Measurements from ENCODE around the gene ATXN1. TPM values are rescaled to one million over a fixed set of nuclear protein-coding genes. Genes with fewer than 3 reads are reported as not detected.

Gene ATXN1
- total and polyA plus RNA-seq, 7 donors = 1.3 to 50.9 (median 21.6) TPM

GRCh38 chr6:16717275-16717942, 43.9 kb downstream of the ATXN1 start:
- no peak for DNase-seq
- peak; percentile 60 to 82 (median 76) for ATAC-seq

GRCh38 chr6:16716321-16716858, 44.9 kb downstream of the ATXN1 start:
- no peak for ATAC-seq
- no peak overlapping the region for H3K4me3 ChIP-seq

More at GRCh38 chr6:16717275-16717942, 43.9 kb downstream of the ATXN1 start:
- peaks cover 39% of the 10 kb centered on the region for H3K4me1 ChIP-seq
- TF ChIP-seq CTCF (IDR thresholded peaks at IDR 0.05) = no peak
- intact Hi-C loops (cut with DNase I) = no loop called here
- no peaks in the 10 kb centered on the region for H3K9me3 ChIP-seq
- H3K4me3 ChIP-seq = peak overlapping the region; percentile 16
- no peaks in the 10 kb centered on the region for H3K36me3 ChIP-seq (ENCODE audit: insufficient read depth in 1 of 2, low read depth in 1 of 2)
- WGBS, 3 donors = 33 to 49% (median 34%) methylated on average over 9 of the region's 9 CpGs
- H3K27me3 ChIP-seq (ENCODE audit: insufficient read depth in 3 of 3, low read length in 2 of 3) = no peaks in the 10 kb centered on the region
- H3K27ac ChIP-seq = peak overlapping the region; percentile 65

GRCh38 chr6:16713597-16713996, 47.7 kb downstream of the ATXN1 start:
- ATAC-seq (no peak), DNase-seq (no peak)
- Histone ChIP-seq H3K36me3 (ENCODE audit: insufficient read depth in 1 of 2, low read depth in 1 of 2) (no peaks in the 10 kb centered on the region), H3K4me1 (peaks cover 35% of the 10 kb centered on the region), H3K4me3 (no peak overlapping the region), H3K27ac (peak overlapping the region; percentile 74), H3K27me3 (ENCODE audit: insufficient read depth in 3 of 3, low read length in 2 of 3) (no peaks in the 10 kb centered on the region), H3K9me3 (no peaks in the 10 kb centered on the region)
- 87 to 91% (median 87%) methylated on average over 9 of the region's 9 CpGs for WGBS, 3 donors
- no peak for TF ChIP-seq CTCF (IDR thresholded peaks at IDR 0.05)
- intact Hi-C loops (cut with DNase I) = no loop called here

More at GRCh38 chr6:16716321-16716858, 44.9 kb downstream of the ATXN1 start:
- no peak for TF ChIP-seq CTCF (IDR thresholded peaks at IDR 0.05)
- Histone ChIP-seq H3K27ac (peak overlapping the region; percentile 65), H3K9me3 (no peaks in the 10 kb centered on the region), H3K4me1 (peaks cover 45% of the 10 kb centered on the region), H3K36me3 (ENCODE audit: insufficient read depth in 1 of 2, low read depth in 1 of 2) (no peaks in the 10 kb centered on the region), H3K27me3 (ENCODE audit: insufficient read depth in 3 of 3, low read length in 2 of 3) (no peaks in the 10 kb centered on the region)
- DNase-seq = no peak
- intact Hi-C loops (cut with DNase I) = no loop called here
- whole genome bisulfite sequencing, 3 donors = 73 to 89% (median 73%) methylated on average over 2 of the region's 2 CpGs

GRCh38 chr6:16712931-16713484, 48.3 kb downstream of the ATXN1 start:
- Histone ChIP-seq H3K27ac (peak overlapping the region; percentile 74), H3K27me3 (ENCODE audit: insufficient read depth in 3 of 3, low read length in 2 of 3) (no peaks in the 10 kb centered on the region), H3K9me3 (no peaks in the 10 kb centered on the region), H3K36me3 (ENCODE audit: insufficient read depth in 1 of 2, low read depth in 1 of 2) (no peaks in the 10 kb centered on the region), H3K4me3 (peak overlapping the region; percentile 4), H3K4me1 (peaks cover 29% of the 10 kb centered on the region)
- 50 to 54% (median 51%) methylated on average over 7 of the region's 7 CpGs for WGBS, 3 donors
- intact Hi-C loops (cut with DNase I) = no loop called here
- DNase-seq (peak in 1 of 2 donors; percentile 39), ATAC-seq (peak; percentile 79 to 91 (median 82))
- no peak for TF ChIP-seq CTCF (IDR thresholded peaks at IDR 0.05)

Measured in psoas muscle (tissue), 8 donors.